NT2/D1 (cell line): ENCODE results near the gene CYTIP.

Source experiments
- DNase-seq: peaks from one replicate; pipeline ENCODE4 v3.0.0-alpha.2; 2011; ENCODE audit warnings: low read depth, low spot score
- H3K27me3 ChIP-seq: 2 replicates; pipeline ENCODE4 v1.6.0; 2011; ENCODE audit warnings: mild to moderate bottlenecking; ENCODE audit not compliant: insufficient read length, insufficient read depth
- H3K36me3 ChIP-seq: 2 replicates; pipeline ENCODE4 v1.6.1; 2011; ENCODE audit warnings: mild to moderate bottlenecking, low read length, mixed read lengths; ENCODE audit not compliant: insufficient read depth, insufficient read length
- H3K4me1 ChIP-seq: 2 replicates; pipeline ENCODE4 v1.5.1; 2011; ENCODE audit not compliant: insufficient read depth, insufficient read length
- H3K4me3 ChIP-seq: 2 replicates; pipeline ENCODE4 v1.5.1; 2011; ENCODE audit warnings: low read depth; ENCODE audit not compliant: insufficient read length
- H3K9ac ChIP-seq: 2 replicates; pipeline ENCODE4 v1.6.0; 2011; ENCODE audit warnings: low read depth; ENCODE audit not compliant: insufficient read length
- H3K9me3 ChIP-seq: 2 replicates; pipeline ENCODE4 v1.5.1; 2011; ENCODE audit warnings: mild to moderate bottlenecking, low read length; ENCODE audit not compliant: insufficient read depth
- SUZ12 ChIP-seq: IDR thresholded peaks from 2 replicates; pipeline ENCODE4 v1.6.1; 2011; ENCODE audit not compliant: insufficient read length, insufficient read depth; ENCODE audit errors: extremely low read depth
- YY1 ChIP-seq: IDR thresholded peaks from 2 replicates; pipeline ENCODE4 v1.6.1; 2011; ENCODE audit not compliant: insufficient read length, insufficient read depth
- ZNF274 ChIP-seq: IDR thresholded peaks from 2 replicates; pipeline ENCODE4 v1.6.1; 2011; ENCODE audit warnings: mild to moderate bottlenecking, low read depth, low read length

The CYTIP gene

GRCh38 chr2:157428500-157429175 lies 15.3 kb downstream of the CYTIP start:
- Histone ChIP-seq H3K27me3 (no peaks in the 10 kb centered on the region), H3K4me3 (no peak overlapping the region), H3K36me3 (no peaks in the 10 kb centered on the region), H3K9ac (no peak overlapping the region), H3K4me1 (no peaks in the 10 kb centered on the region), H3K9me3 (peaks cover 6% of the 10 kb centered on the region; the same call in 1 of the 2 replicates)
- no peak for DNase-seq
- TF ChIP-seq ZNF274: no peak
- no peak for TF ChIP-seq YY1
- TF ChIP-seq SUZ12: no peak

GRCh38 chr2:157427922-157428303 lies 16.0 kb downstream of the CYTIP start:
- no peaks in the 10 kb centered on the region for H3K36me3 ChIP-seq
- H3K27me3 ChIP-seq: no peaks in the 10 kb centered on the region
- no peak for TF ChIP-seq SUZ12
- no peak for TF ChIP-seq YY1
- TF ChIP-seq ZNF274: no peak
- no peak overlapping the region for H3K9ac ChIP-seq
- H3K4me3 ChIP-seq: no peak overlapping the region
- no peaks in the 10 kb centered on the region for H3K4me1 ChIP-seq
- DNase-seq: no peak
- peaks cover 6% of the 10 kb centered on the region; the same call in 1 of the 2 replicates for H3K9me3 ChIP-seq

- Histone ChIP-seq H3K36me3 (no peaks in the 10 kb centered on the region), H3K9ac (no peak overlapping the region)
Observed at GRCh38 chr2:157427003-157427921, 16.6 kb downstream of the CYTIP start.

GRCh38 chr2:157426477-157426994 lies 17.4 kb downstream of the CYTIP start:
- TF ChIP-seq YY1: no peak
- no peak for TF ChIP-seq SUZ12
- TF ChIP-seq ZNF274: no peak
- Histone ChIP-seq H3K9me3 (peaks cover 6% of the 10 kb centered on the region; the same call in 1 of the 2 replicates), H3K4me3 (no peak overlapping the region), H3K4me1 (no peaks in the 10 kb centered on the region), H3K27me3 (no peaks in the 10 kb centered on the region), H3K9ac (no peak overlapping the region), H3K36me3 (no peaks in the 10 kb centered on the region)
- no peak for DNase-seq

More at GRCh38 chr2:157427003-157427921, 16.6 kb downstream of the CYTIP start:
- no peak for TF ChIP-seq ZNF274
- no peak for TF ChIP-seq YY1
- TF ChIP-seq SUZ12: no peak
- Histone ChIP-seq H3K4me1 (no peaks in the 10 kb centered on the region), H3K4me3 (no peak overlapping the region), H3K9me3 (peaks cover 6% of the 10 kb centered on the region; the same call in 1 of the 2 replicates), H3K27me3 (no peaks in the 10 kb centered on the region)
- no peak for DNase-seq

GRCh38 chr2:157424374-157424773 lies 19.5 kb downstream of the CYTIP start:
- H3K4me3 ChIP-seq: no peak overlapping the region
- H3K27me3 ChIP-seq: no peaks in the 10 kb centered on the region
- DNase-seq: no peak
- H3K9me3 ChIP-seq: peaks cover 6% of the 10 kb centered on the region; the same call in 1 of the 2 replicates
- H3K9ac ChIP-seq: no peak overlapping the region
- TF ChIP-seq SUZ12 (no peak), YY1 (no peak), ZNF274 (no peak)
- H3K36me3 ChIP-seq: no peaks in the 10 kb centered on the region
- no peaks in the 10 kb centered on the region for H3K4me1 ChIP-seq

- Histone ChIP-seq H3K4me3 (no peak overlapping the region), H3K9me3 (peaks cover 6% of the 10 kb centered on the region; the same call in 1 of the 2 replicates), H3K9ac (no peak overlapping the region), H3K27me3 (no peaks in the 10 kb centered on the region), H3K36me3 (no peaks in the 10 kb centered on the region), H3K4me1 (no peaks in the 10 kb centered on the region)
- DNase-seq: no peak
- TF ChIP-seq YY1: no peak
- no peak for TF ChIP-seq SUZ12
- no peak for TF ChIP-seq ZNF274
Observed at GRCh38 chr2:157421964-157422363, 21.9 kb downstream of the CYTIP start.
